NT2/D1 (cell line): ENCODE results near the gene CFHR2.

Experiments
- SUZ12 ChIP-seq: IDR thresholded peaks from 2 replicates; pipeline ENCODE4 v1.6.1; 2011; ENCODE audit not compliant: insufficient read length, insufficient read depth; ENCODE audit errors: extremely low read depth
- YY1 ChIP-seq: IDR thresholded peaks from 2 replicates; pipeline ENCODE4 v1.6.1; 2011; ENCODE audit not compliant: insufficient read length, insufficient read depth

GRCh38 chr1:196997423-196997822 lies 53.9 kb downstream of the CFHR2 start:
- TF ChIP-seq SUZ12, result no peak
- TF ChIP-seq YY1, result no peak
